ENCODE data around the gene MINDY4B. TPM values are rescaled to one million over a fixed set of nuclear protein-coding genes. Genes with fewer than 3 reads are reported as not detected.

The MINDY4B gene
- polyA plus RNA-seq, 1 donor (not counting 4 experiments of a cell fraction or from before 2014, with no cell fraction given), result not detected

- no peaks in the 10 kb centered on the region for H3K79me2 ChIP-seq (ENCODE audit: control insufficient read depth, insufficient read depth, low read length)
- no peak for TF ChIP-seq EZH2 (IDR thresholded peaks at IDR 0.05; ENCODE audit: low read length)
- no peak for TF ChIP-seq CTCF (optimal IDR thresholded peaks at IDR 0.05 in 1 of 3, IDR thresholded peaks at IDR 0.05 in 1 of 3, conservative IDR thresholded peaks at IDR 0.05 in 1 of 3; ENCODE audit: extremely low read depth in 1 of 3, insufficient read depth in 2 of 3, low read length in 3 of 3)
- H3K4me3 ChIP-seq (ENCODE audit: control insufficient read depth in 2 of 3, extremely low read depth in 1 of 3, insufficient read depth in 2 of 3, low read depth in 1 of 3, low read length in 3 of 3), result no peak overlapping the region
- peaks cover 19% of the 10 kb centered on the region for H3K27me3 ChIP-seq (ENCODE audit: control insufficient read depth, extremely low read depth, insufficient read depth, low read length)
- no peak overlapping the region for H3K9ac ChIP-seq (ENCODE audit: control insufficient read depth, extremely low read depth, insufficient read depth, low read length)
- H3K9me3 ChIP-seq (ENCODE audit: control insufficient read depth, low read depth, low read length), result no peaks in the 10 kb centered on the region
- no peaks in the 10 kb centered on the region for H3K4me1 ChIP-seq (ENCODE audit: control insufficient read depth, extremely low read depth, insufficient read depth, low read length)
- no peak overlapping the region for H3K4me2 ChIP-seq (ENCODE audit: control insufficient read depth, extremely low read depth, insufficient read depth, low read depth, low read length)
- no peaks in the 10 kb centered on the region for H4K20me1 ChIP-seq (ENCODE audit: control insufficient read depth, extremely low read depth, insufficient read depth, low read length)
- no peak for DNase-seq (ENCODE audit: low read depth, low spot score)
- no peak overlapping the region for H3K27ac ChIP-seq (ENCODE audit: control insufficient read depth, insufficient read depth, low read length)
- H2AFZ ChIP-seq (ENCODE audit: control insufficient read depth, low read length), result no peak overlapping the region
- dilution Hi-C loops (cut with MboI; ENCODE audit: extremely low pct_ligation_motif_present, low sequenced_read_pairs), result no loop called here
- no peaks in the 10 kb centered on the region for H3K9me1 ChIP-seq (ENCODE audit: control insufficient read depth, extremely low read depth, insufficient read depth, low read length)
- FAIRE-seq, result no peak
- H3K36me3 ChIP-seq (ENCODE audit: control insufficient read depth in 2 of 2, extremely low read depth in 1 of 2, insufficient read depth in 2 of 2, low read length in 2 of 2), result no peaks in the 10 kb centered on the region
Measured at GRCh38 chr3:150897592-150897991, 7.6 kb downstream of the MINDY4B start.

- Histone ChIP-seq H3K36me3 (ENCODE audit: control insufficient read depth in 2 of 2, extremely low read depth in 1 of 2, insufficient read depth in 2 of 2, low read length in 2 of 2) (no peaks in the 10 kb centered on the region), H3K9ac (ENCODE audit: control insufficient read depth, extremely low read depth, insufficient read depth, low read length) (no peak overlapping the region), H2AFZ (ENCODE audit: control insufficient read depth, low read length) (no peak overlapping the region), H3K9me1 (ENCODE audit: control insufficient read depth, extremely low read depth, insufficient read depth, low read length) (no peaks in the 10 kb centered on the region), H3K27me3 (ENCODE audit: control insufficient read depth, extremely low read depth, insufficient read depth, low read length) (peaks cover 4% of the 10 kb centered on the region), H3K4me3 (ENCODE audit: control insufficient read depth in 2 of 3, extremely low read depth in 1 of 3, insufficient read depth in 2 of 3, low read depth in 1 of 3, low read length in 3 of 3) (no peak overlapping the region), H3K4me2 (ENCODE audit: control insufficient read depth, extremely low read depth, insufficient read depth, low read depth, low read length) (no peak overlapping the region), H3K9me3 (ENCODE audit: control insufficient read depth, low read depth, low read length) (no peaks in the 10 kb centered on the region), H4K20me1 (ENCODE audit: control insufficient read depth, extremely low read depth, insufficient read depth, low read length) (no peaks in the 10 kb centered on the region), H3K27ac (ENCODE audit: control insufficient read depth, insufficient read depth, low read length) (no peak overlapping the region), H3K4me1 (ENCODE audit: control insufficient read depth, extremely low read depth, insufficient read depth, low read length) (no peaks in the 10 kb centered on the region), H3K79me2 (ENCODE audit: control insufficient read depth, insufficient read depth, low read length) (no peaks in the 10 kb centered on the region)
- no peak for TF ChIP-seq EZH2 (IDR thresholded peaks at IDR 0.05; ENCODE audit: low read length)
- TF ChIP-seq CTCF (optimal IDR thresholded peaks at IDR 0.05 in 1 of 3, IDR thresholded peaks at IDR 0.05 in 1 of 3, conservative IDR thresholded peaks at IDR 0.05 in 1 of 3; ENCODE audit: extremely low read depth in 1 of 3, insufficient read depth in 2 of 3, low read length in 3 of 3), result no peak
- FAIRE-seq, result no peak
- dilution Hi-C loops (cut with MboI; ENCODE audit: extremely low pct_ligation_motif_present, low sequenced_read_pairs), result no loop called here
- DNase-seq (ENCODE audit: low read depth, low spot score), result no peak
Measured at GRCh38 chr3:150890831-150891230, 14.4 kb downstream of the MINDY4B start.
